Activated T-cell treated with anti-CD3 and anti-CD28 coated beads for 48 hours (primary cell): ENCODE measurements around the gene TWIST2.

Experiments used
- DNase-seq: peaks from one replicate; pipeline ENCODE4 v3.0.0-alpha.2; 2020; ENCODE audit warnings: low read depth

TWIST2 gene

DNA sequence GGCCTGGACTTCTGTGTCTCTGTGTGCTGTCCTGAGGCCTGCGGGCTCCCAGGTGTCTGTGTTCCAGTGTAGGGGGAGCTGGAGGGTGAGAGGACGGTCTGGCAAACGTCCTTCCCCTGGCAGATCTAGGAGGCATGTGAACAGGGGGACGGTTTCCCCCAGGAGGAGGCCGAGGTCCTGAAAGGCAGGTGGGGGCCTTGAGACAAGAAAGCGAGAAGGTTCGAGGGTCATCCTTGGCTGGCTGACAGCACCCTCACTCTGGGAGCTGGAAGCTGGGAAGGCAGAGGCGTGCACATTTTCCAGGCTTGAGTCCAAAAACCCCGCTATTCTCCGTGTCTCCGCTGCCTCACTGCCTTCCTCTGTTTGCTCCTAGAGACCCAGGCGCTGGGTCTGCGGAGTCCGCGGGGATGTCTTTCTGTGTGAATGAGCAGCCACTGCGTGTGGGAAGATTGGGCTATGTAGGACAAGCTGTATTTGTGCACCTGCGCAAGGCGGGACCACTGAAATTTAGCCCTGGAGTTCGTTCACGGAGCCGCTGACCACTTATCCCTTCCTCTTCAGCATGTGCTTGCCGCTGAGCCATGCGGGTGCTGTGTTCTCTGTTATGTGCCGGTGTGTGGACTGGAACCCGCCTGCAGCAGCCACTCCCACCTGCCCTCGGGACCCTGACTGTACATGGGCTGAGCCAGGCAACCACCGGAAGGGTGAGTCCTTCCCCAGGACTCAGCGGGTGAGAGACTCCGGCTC is 43.7 kb downstream of the TWIST2 start:
- DNase-seq: no peak

DNA sequence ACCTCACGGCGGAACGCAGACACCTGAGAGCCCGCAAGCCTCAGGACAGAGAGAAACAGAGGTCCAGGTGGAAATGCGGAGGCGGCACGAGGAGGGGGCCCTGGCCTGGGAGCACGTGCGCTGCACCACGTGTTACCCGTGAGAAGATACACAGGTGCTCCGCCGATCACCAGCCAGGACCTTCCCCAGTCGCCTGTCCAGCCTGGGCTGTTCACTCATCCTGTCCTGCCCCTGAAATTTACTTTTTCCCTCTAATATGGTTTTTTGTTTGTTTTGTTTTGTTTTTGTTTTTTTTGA is 44.3 kb downstream of the TWIST2 start:
- DNase-seq: no peak

DNA sequence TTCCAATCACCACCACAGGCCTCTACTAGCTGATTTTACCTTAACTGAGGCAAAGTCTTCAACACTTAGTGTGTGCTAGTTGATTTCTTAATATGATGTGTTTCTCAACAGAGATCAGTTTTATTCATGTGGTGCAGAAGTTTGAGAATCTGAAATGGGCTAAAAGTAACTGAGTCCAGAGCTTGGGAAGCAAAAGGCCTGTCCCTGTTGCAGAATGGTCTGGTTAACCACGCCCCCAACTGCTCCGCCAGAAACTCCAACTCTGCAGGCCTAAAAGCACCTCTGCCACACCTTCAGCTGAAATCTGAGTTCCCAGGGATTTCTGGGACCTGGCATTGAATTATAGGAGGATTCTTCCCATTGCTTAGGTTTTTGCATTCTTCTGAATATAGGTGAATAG is 44.9 kb downstream of the TWIST2 start:
- DNase-seq: no peak

DNA sequence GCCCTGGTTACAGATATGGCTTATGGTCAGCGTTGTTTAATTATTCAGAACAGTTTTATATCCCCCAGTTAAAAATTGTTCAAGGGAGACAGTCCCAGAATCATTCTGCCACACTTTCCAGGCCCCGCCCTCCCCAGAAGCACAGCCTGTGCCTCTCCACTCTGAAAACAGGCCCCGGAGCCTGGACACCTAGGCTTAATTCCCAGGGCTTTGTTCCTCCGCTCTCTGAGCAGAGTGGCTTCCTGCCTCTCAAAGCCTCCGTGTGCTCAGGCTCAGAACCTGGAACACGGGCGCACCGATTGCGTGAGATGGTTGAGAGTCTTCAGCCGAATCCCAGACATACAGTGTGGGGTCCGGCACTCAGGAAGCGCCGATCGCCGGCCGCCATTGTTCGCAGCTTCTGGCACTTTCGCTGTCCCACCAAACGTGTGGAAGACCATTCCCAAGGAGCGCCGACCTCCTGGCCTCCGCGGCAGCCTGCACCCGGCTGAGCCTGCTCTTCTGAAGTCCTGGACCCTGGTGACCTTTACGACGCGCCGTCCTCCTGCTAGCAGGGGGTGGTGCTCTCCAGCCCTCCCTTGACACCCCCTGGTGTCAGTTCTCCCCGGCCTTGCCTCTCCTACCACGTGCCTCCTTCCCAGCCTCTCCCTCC is 45.6 kb downstream of the TWIST2 start:
- DNase-seq: no peak

DNA sequence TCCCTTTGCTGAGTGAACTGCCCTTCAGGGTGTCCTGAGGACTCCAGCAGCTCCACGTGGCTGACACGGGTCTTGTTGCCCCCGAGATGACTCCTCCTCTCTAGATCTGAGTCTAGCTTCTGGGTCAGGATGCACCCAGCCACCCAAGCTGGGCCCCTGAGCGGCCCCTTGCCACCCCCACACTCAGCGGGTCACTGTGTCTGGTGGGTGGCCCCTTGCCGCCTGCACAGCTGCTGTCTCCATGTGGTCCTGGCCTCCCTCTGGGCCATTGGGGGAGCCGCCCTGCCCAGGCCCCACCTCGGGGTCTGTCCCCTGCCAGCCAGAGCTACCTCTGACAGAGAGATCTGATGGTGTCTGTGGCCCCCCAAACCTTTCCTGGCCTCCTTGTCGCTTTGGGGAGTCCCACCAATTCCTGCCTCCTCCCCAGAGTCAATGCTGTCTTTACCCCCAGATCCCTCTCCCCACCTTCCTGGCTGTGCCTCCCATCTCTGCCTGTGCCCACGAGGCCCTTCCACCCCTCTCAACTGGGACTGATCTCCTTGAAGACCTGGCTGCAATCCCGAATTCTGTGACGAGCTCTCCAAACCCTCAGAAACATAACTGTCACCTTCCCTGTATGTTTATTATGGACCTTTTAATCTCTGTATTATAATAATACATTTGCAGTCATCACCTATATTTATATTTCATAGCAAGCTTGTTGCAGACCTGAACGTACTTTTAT is 46.5 kb downstream of the TWIST2 start:
- DNase-seq: no peak

DNA sequence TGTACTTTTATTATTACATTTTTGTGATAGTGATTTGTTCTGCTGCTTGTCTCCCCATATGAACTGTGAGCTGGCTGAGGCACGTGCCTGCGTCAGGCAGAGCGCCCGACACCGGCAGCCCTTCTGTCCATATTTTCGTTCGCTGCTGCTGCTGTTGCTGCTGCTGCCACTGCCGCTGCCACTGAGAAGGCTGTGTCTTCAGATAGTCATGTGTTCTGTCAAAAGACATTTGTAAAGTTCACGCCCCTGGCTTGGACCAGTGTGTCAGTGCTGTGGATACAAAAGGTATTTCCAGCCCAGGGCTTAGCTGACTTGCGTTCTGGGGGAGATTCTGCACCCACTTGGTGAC is 47.0 kb downstream of the TWIST2 start:
- no peak for DNase-seq

DNA sequence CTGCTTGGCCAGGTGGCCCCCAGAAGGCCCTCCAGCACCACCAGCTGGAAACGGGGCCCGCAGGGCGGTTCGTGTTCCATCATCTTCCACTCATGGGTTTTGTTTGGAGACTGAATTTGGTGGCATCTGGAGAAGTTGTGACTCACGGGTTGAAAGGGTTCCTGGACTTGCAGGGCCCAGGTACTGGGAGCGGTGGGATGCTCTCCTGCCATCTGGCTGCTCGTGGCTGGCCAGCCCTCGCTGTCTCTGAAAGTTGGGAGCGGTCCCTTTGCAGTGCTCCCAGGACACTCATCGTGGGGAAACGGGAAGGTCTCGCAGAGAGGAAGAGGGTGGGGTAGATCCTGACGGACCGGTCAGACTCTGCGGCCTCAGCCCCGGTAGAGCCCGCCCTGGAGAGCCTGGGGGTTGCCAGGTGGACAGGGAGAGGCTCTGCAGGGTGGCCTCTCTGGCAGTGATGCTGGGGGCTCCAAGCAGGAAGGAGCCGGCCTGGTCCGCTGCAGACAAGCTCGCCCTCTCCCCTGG is 47.5 kb downstream of the TWIST2 start:
- DNase-seq: no peak

DNA sequence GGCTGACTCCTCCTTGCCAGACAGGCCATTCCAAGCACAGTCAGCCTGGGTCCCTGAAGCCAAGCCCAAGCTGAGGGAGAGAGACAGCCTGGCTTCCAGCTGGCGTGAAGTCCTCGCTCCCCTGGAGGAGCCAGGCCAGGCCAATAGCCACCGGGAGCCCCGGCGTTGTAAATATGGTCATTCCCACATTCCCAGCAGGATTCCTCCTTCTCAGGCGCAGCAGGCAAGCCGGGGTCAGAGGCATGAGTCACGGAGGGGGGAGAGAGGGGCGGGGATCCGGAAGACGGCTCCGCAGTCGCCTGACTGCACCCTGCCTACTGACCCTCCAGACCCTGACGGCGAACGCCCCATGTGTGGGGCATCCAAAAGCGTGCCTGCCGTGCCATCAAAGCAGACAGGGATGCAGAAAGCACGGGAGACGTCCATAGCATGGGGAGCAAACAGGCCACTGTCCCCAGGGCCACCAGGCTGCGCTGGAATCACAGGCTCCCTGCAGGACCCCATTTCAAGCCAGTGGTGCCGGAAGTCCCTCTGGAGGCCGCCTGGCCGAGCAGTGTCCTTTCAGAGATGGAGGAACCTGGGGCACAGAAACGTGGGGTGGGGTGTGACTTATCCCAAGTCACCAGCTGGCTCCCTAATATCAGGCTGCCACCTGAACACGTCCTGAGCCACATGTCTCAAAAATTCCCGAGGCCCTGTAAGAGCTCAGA is 48.2 kb downstream of the TWIST2 start:
- DNase-seq: no peak

DNA sequence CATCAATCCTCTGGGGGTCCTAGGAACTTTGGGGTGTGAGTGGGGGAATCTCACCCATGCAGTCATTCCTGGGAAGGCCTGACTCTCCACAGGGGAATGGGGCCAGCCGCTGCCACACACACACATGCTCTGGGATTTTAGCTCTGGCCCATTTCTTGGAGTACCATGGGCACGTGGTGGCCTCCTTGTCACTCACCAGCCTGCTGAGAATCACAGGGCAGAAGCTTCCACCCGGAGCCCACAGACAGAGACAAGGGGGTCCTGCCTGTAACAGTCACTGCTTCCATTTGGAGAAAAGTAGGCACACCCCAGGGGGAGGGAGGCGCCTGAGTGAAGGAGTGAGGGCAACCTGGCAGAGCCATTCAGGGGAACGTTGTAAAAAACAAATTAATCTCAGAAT is 48.8 kb downstream of the TWIST2 start:
- DNase-seq: no peak

DNA sequence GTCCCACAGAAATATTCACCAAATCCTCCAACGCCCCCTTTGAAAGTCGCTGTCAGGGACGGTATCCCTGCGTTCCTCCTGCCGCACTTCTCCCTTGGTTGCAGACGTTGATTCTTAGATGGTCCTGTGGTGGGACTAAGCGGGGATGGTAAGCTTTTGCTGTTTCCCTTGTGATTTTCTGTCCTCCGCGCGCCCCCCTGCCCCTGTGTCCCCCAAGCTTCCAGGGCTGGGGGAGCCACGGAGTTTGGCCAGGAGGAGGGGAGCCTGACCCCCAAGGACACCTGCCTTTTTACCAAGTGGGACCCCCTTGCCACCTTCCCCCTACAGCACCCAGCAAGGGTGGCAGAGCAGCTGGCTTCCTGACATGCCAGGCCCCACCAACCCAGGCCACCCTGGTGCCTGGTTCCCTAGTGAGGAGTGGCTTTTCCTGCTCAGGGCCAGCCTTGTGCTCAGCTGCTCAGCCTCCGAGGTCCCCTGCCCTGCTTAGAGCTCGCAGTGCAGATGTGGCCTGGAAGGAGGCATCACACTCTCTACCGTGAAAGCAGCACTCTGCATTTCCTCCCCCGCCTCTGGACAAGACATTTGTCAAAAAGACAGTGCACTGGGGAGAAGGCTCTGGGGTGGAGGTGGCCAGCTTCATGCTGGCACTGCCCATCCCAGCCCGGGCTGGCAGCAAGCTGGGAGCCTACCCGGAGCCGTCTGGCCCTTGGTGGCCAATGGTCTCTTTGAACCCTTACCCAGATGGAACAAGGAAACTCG is 49.4 kb downstream of the TWIST2 start:
- DNase-seq: no peak

DNA sequence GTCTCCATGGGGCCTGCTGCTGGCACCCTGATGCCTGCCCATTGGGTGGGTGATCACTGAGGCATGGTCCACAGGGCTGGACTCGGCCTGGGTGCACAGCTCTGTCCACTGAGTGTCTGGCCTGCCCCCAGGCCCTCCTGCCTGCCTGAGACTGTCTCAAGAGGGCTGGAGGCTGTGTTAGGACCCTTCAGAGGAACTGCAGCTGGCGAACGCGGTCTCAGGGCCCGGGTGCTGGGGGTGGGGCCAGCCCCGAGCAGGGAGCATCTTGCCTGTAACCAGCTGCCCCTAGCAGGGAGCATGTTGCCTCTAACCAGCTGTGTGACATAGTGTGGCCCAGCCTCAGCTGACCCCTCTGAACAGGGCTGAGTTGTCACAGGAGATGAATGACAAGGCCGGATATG is 50.0 kb downstream of the TWIST2 start:
- no peak for DNase-seq

DNA sequence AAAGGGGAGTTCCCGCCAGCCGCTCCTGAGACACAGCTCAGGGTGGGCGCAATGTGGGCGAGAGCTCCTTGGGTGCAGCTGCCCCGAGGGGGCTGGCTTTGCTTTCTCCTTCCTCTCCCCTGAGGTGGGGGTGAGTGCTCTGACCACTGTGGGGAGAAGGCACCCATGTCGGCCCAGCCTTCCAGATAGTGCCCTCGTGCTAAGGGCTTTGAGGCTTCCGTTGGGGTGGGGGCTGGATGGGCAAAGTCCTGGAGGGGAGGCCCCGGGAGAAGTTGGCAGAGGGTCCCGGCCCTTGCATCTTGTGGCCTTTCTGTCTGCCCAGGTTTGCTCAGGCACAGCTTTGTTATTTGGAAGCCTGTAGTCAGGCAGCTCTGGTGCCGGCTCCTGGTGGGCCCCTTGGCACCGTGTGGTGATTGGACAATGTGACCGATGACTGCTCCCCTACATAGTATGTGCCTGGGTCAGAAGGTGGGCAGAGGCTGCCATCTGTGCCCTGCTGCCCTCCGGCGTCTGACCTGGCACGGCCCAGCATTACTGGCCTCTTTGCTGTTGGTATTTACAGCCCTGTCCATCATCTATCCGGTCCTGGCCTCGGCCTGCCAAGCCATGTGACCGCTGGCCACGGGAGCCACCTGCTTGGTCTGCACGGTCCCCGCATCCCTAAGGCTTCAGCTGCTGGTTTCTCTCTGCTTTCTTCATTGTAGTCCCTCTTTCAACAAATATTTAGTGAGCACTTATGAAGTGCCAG is 50.8 kb downstream of the TWIST2 start:
- no peak for DNase-seq

DNA sequence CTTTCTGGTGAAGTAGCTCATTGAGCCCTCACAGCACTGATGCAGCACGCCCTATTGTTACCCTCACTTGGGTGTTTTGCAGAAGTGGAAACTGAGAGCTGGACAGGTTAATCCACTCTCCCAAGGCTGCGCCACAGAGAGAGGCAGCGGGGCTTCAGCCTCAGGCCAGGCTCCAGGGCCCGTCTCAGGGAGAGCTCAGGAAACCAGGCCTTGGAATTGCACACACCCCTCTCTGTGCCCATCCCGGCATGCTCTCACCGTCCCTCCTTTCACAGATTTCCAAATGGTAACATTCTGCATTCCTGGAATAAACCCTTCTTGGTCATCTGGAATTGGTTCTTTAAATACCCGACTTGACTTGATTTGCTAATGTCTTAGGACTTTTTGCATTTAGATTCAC is 51.5 kb downstream of the TWIST2 start:
- DNase-seq: no peak

DNA sequence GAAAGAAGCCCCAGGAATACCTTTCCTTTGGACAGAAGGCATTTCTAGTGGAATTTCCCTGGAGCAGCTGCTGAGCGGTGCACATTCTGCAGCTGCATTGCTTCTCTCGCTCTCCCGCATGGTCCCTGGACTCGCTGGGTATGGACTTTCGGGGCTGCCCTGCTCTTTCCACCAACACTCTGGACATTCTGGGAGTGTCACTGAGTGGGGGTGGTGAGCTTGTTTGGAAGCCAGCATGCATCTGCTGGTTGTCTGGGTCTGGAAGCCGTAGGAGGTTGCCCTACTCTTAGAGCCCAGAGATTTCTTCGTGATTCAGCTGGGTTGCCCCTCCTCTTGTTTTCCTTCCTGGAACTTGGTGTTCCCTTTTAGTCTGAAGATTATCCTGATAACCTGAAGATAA is 52.6 kb downstream of the TWIST2 start:
- DNase-seq: no peak

DNA sequence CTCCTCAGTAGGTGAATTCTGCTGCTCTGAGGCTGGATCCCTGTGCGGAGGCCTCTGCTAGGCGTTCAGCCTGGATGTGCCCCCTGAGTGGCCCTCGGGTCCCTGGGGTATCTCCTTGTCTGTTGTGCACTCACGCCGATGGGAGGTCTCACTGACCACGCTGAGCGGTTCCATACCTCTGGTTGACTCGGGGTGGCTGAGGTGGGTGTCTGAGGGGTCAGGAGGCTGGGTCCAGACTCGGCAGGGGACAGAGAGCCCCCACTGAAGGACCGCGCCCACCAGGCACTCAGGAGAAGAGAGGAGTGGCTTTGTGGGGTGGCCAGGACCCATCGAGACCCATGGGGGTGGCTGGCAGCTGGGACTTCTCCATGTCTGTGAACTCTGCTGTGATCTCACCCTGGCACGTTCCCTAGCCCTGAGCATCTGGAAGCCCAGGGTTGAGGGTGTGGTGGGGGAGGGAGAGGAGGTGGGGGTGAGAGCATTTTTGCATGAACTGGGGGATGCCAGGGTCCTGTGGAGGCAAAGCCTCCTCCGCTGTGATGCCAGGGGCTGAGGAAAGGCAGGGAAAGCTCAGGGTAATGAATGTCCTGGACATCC is 53.7 kb downstream of the TWIST2 start:
- DNase-seq: no peak

DNA sequence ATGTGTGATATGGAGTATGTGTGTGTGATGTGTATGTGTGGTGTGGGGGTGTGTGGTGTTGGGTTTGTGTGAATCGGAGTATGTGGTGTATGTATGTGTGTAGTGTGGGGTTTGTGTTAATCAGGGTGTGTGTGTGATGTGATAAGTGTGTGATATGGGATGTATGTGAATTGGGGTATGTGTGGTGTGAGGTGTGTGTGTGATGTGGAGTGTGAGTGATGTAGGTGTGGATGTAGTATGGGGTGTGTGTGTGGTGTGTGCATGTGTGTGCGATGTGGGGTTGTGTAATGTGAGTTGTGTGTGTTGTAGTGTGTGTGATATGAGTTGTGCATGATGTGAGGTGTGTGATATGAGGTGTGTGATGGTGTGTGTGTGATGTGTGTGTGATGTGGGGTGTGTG is 54.4 kb downstream of the TWIST2 start:
- DNase-seq: no peak

DNA sequence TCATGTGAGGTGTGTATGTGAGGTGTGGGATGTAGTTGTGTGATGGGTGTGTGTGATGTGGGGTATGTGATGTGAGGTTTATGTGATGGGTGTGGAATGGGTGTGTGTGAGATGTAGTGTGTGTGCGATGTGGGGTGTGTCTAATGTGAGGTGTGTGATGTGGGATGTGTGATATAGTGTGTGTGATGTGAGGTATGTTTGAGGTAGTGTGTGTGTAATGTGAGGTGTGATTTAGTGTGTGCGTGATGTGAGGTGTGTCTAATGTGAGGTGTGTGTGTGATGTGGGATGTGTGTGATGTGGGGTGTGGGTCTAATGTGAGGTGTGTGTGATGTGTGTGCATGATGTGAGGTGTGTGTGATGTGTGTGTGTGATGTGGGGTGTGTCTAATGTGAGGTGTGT is 55.3 kb downstream of the TWIST2 start:
- DNase-seq: no peak

DNA sequence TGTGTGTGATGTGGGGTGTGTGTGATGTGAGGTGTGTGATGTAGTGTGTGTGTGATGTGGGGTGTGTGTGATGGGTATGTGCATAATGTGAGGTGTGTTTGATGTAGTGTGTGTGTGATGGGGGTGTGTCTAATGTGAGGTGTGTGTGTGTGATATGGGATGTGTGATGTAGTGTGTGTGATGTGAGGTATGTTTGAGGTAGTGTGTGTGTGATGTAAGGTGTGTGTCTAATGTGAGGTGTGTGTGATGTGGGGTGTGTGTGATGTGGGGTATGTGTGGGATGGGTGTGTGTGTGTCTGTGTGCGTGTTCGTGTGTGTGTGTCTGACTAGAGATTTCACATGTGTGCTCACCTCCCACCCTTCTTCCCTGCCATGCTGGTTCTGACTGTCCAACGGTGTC is 56.3 kb downstream of the TWIST2 start:
- DNase-seq: no peak

DNA sequence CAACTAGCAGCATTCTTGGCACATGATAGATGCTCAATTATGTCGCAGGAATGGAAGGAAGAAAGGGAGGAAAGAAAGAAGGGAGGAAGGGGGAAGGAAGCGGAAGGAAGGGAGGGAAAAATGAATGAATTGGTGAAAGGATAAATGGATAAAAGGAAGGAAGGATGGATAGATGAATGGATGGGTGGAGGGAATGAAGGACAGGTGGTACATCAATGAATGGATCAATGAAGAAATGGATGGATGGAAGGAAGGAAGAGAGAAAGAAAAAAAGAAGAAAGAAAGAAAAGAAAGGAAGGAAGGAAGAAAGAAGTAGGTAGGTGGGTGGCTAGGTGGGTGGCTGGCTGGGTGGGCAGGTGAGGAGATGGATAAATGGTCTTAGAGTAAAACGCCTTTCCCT is 56.8 kb downstream of the TWIST2 start:
- DNase-seq: no peak

DNA sequence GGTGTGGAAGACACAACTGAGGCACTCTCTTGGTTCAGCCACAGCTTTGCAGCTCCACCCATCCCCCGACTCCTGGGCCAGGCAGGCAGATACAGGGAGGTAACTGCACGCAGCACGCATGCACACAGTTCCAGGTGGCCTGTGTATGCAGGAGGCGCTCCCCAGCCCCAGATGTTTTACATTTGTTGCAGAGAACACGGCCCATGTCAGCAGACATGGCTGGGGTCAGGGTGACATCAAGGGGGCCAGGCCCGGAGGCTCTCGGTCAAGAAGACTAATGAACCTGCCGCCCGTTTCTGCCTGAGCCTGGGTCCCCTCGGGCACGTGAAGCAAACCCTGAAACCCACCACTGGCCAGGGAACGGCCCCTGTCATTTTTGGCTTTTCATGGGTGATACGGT is 57.3 kb downstream of the TWIST2 start:
- DNase-seq: no peak

DNA sequence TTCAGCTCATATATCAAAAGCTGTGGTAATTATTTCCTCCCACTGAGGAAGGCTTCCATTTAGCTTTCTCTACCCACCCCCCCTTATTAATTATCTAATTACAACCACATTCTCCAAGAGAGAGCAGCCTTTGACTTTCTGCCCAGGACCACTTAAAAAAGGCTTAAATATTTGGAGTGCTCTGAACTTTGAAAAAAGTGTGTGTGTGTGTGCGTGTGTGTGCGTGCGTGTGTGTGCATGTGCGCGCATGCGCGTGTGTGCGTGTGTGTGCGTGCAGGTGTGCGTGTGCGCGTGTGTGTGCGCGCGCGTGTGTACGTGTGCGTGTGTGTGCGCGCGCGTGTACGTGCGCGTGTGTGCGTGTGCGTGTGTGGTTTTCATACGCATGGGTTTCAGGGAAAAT is 57.8 kb downstream of the TWIST2 start:
- no peak for DNase-seq
